ENCODE measurements around the gene NPW. TPM values are rescaled to one million over a fixed set of nuclear protein-coding genes. Genes with fewer than 3 reads are reported as not detected.
A peak's percentile ranks its signal among the peaks of the same experiment; 100 is the strongest.

NPW gene
- total RNA-seq, 2 donors from 2014 or later, result 1.5 to 3.5 TPM

GRCh38 chr16:1980030-1980769 is 39.4 kb upstream of the NPW start:
- Mint-ChIP-seq H3K27me3 (peaks cover 0 to 10% of the 10 kb centered on the region in 2 donors), H3K36me3 (no peaks in the 10 kb centered on the region), H3K4me1 (ENCODE audit: low read depth in 2 of 2) (peaks cover 0 to 13% of the 10 kb centered on the region in 2 donors), H3K4me3 (no peak overlapping the region), H3K27ac (no peak overlapping the region), H3K9me3 (no peaks in the 10 kb centered on the region)
- DNase-seq (ENCODE audit: low spot score), result no peak
- no peak for ATAC-seq

GRCh38 chr16:1980770-1981087 is 38.9 kb upstream of the NPW start:
- Mint-ChIP-seq H3K9me3 (no peaks in the 10 kb centered on the region), H3K4me1 (ENCODE audit: low read depth in 2 of 2) (peaks cover 0 to 13% of the 10 kb centered on the region in 2 donors), H3K36me3 (no peaks in the 10 kb centered on the region), H3K27ac (no peak overlapping the region), H3K27me3 (peaks cover 0 to 10% of the 10 kb centered on the region in 2 donors), H3K4me3 (no peak overlapping the region)
- DNase-seq (ENCODE audit: low spot score) (no peak), ATAC-seq (no peak)

DNA sequence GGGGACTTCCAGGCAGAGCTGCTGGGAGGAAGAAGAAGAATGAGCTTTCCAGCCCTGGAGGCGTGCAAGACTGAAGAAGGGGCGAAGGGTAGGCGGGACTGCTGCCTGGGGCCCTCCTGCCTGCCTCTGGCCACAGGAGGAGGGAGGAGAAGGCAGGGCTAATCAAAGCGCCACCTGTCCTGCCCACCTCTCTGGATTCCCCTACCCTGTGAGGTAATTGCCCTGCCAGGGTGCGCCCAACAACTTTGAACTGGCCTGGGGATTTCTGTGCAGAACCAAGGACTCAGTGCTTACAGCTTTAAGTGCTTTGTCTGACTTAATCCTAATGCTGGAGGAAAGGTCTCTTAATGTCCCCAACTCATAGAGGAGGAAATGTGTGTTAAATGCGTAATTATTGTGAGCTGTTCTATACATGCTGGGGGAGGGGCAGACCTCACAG is 38.2 kb upstream of the NPW start, which contains the start of gene NOXO1:
NOXO1 (minus strand) TSS at position 72 of the 439 bp plus-strand sequence. CDS start 290 bp downstream, outside the sequence.
- no peak for ATAC-seq
- Mint-ChIP-seq H3K9me3 (no peaks in the 10 kb centered on the region), H3K4me1 (ENCODE audit: low read depth in 2 of 2) (peaks cover 0 to 16% of the 10 kb centered on the region in 2 donors), H3K4me3 (peak within 1 kb of the TSS; percentile 75), H3K27ac (no peak within 1 kb of the TSS), H3K27me3 (peaks cover 0 to 10% of the 10 kb centered on the region in 2 donors), H3K36me3 (no peaks in the 10 kb centered on the region)
- no peak for DNase-seq (ENCODE audit: low spot score)

DNA sequence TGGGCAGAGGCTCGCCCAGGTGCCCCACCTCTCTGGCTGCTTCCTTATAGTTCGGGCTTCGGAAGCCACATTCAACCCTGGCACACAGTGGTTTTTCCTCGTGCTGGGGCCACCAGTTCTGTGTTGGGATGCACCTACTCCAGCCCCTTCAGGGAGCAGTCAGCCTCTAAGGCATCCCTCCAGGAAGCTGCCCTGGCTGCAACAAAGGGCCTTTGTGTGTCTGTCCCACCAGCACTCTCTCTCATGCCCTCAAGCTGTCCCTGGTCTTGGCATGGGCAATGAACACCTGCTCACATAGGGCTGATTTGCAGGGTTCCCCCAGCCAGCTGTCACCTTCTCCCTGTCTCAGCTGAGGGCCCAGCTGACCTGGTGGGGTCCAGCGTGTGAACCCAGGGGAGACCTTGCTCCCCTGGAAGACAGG is 37.6 kb upstream of the NPW start:
- peaks cover 0 to 10% of the 10 kb centered on the region in 2 donors for H3K27me3 Mint-ChIP-seq
- DNase-seq (ENCODE audit: low spot score), result no peak
- H3K9me3 Mint-ChIP-seq, result no peaks in the 10 kb centered on the region
- no peaks in the 10 kb centered on the region for H3K36me3 Mint-ChIP-seq
- no peak overlapping the region for H3K27ac Mint-ChIP-seq
- peaks cover 0 to 18% of the 10 kb centered on the region in 2 donors for H3K4me1 Mint-ChIP-seq (ENCODE audit: low read depth in 2 of 2)
- H3K4me3 Mint-ChIP-seq, result peak overlapping the region; percentile 75
- no peak for ATAC-seq

- Mint-ChIP-seq H3K27ac (peak overlapping the region in 1 of 2 donors; percentile 47), H3K4me1 (ENCODE audit: low read depth in 2 of 2) (peaks cover 0 to 18% of the 10 kb centered on the region in 2 donors), H3K9me3 (no peaks in the 10 kb centered on the region), H3K36me3 (no peaks in the 10 kb centered on the region), H3K27me3 (peaks cover 0 to 10% of the 10 kb centered on the region in 2 donors), H3K4me3 (peak overlapping the region; percentile 75)
- ATAC-seq (no peak), DNase-seq (ENCODE audit: low spot score) (no peak)
Measured at GRCh38 chr16:1982991-1983543, 36.5 kb upstream of the NPW start.

GRCh38 chr16:1983544-1984346 is 35.8 kb upstream of the NPW start, which contains the start of gene GFER:
GFER (plus strand) TSS chr16:1984193; CDS start chr16:1984219, 26 bp downstream.
- H3K4me1 Mint-ChIP-seq (ENCODE audit: low read depth in 2 of 2), result peaks cover 0 to 21% of the 10 kb centered on the region in 2 donors
- no peaks in the 10 kb centered on the region for H3K36me3 Mint-ChIP-seq
- H3K27ac Mint-ChIP-seq, result peak within 1 kb of the TSS; percentile 47 to 50
- ATAC-seq (peak; percentile 97 to 99), DNase-seq (ENCODE audit: low spot score) (peak; percentile 96)
- no peaks in the 10 kb centered on the region for H3K9me3 Mint-ChIP-seq
- peak within 1 kb of the TSS; percentile 75 for H3K4me3 Mint-ChIP-seq
- peaks cover 0 to 10% of the 10 kb centered on the region in 2 donors for H3K27me3 Mint-ChIP-seq

DNA sequence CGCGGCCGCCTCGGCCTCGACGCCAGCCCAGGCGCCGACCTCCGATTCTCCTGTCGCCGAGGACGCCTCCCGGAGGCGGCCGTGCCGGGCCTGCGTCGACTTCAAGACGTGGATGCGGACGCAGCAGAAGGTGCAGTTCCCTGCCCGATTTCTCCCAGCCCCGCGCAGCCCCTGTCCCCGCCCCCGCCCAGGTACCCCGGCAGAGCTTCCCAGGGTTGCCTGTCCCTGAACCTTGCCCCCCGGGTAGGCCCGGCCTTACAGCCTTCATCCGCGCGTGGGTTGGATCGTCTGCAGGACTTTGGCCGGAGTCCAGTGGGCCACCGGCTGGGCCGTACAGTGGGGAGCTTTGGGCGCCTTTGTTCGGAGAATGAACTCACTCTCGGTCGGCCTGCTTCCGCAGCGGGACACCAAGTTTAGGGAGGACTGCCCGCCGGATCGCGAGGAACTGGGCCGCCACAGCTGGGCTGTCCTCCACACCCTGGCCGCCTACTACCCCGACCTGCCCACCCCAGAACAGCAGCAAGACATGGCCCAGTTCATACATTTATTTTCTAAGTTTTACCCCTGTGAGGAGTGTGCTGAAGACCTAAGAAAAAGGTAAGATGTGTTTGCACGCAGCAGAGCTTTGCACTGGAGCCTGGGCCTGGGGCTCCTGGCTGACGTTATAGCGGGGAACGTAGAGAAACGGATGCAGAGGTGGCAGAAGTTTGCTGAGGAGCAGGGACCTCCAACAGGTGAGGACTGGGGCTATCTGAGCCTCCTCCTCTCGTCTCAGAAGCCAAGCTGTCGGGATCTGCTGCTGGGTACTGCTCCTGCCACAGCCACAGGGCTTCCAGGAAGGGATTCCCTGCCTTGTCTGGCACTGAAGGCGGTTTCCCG is 35.0 kb upstream of the NPW start:
- DNase-seq (ENCODE audit: low spot score) (no peak), ATAC-seq (peak in 1 of 2 donors; percentile 29)
- H3K27ac Mint-ChIP-seq, result peak overlapping the region; percentile 28 to 50
- peak overlapping the region; percentile 75 for H3K4me3 Mint-ChIP-seq
- H3K9me3 Mint-ChIP-seq, result no peaks in the 10 kb centered on the region
- no peaks in the 10 kb centered on the region for H3K36me3 Mint-ChIP-seq
- peaks cover 0 to 10% of the 10 kb centered on the region in 2 donors for H3K27me3 Mint-ChIP-seq
- peaks cover 0 to 24% of the 10 kb centered on the region in 2 donors for H3K4me1 Mint-ChIP-seq (ENCODE audit: low read depth in 2 of 2)

- H3K4me3 Mint-ChIP-seq, result peak overlapping the region; percentile 75
- H3K27me3 Mint-ChIP-seq, result peaks cover 0 to 8% of the 10 kb centered on the region in 2 donors
- H3K36me3 Mint-ChIP-seq, result no peaks in the 10 kb centered on the region
- DNase-seq (ENCODE audit: low spot score) (no peak), ATAC-seq (no peak)
- peaks cover 0 to 24% of the 10 kb centered on the region in 2 donors for H3K4me1 Mint-ChIP-seq (ENCODE audit: low read depth in 2 of 2)
- peak overlapping the region in 1 of 2 donors; percentile 28 for H3K27ac Mint-ChIP-seq
- H3K9me3 Mint-ChIP-seq, result no peaks in the 10 kb centered on the region
Measured at GRCh38 chr16:1985466-1986150, 34.0 kb upstream of the NPW start.

GRCh38 chr16:1987198-1987597 is 32.4 kb upstream of the NPW start:
- no peaks in the 10 kb centered on the region for H3K9me3 Mint-ChIP-seq
- H3K27me3 Mint-ChIP-seq, result peaks cover 0 to 6% of the 10 kb centered on the region in 2 donors
- H3K4me3 Mint-ChIP-seq, result no peak overlapping the region
- no peak for ATAC-seq
- peaks cover 0 to 32% of the 10 kb centered on the region in 2 donors for H3K4me1 Mint-ChIP-seq (ENCODE audit: low read depth in 2 of 2)
- H3K27ac Mint-ChIP-seq, result no peak overlapping the region
- H3K36me3 Mint-ChIP-seq, result no peaks in the 10 kb centered on the region
- DNase-seq (ENCODE audit: low spot score), result no peak

DNA sequence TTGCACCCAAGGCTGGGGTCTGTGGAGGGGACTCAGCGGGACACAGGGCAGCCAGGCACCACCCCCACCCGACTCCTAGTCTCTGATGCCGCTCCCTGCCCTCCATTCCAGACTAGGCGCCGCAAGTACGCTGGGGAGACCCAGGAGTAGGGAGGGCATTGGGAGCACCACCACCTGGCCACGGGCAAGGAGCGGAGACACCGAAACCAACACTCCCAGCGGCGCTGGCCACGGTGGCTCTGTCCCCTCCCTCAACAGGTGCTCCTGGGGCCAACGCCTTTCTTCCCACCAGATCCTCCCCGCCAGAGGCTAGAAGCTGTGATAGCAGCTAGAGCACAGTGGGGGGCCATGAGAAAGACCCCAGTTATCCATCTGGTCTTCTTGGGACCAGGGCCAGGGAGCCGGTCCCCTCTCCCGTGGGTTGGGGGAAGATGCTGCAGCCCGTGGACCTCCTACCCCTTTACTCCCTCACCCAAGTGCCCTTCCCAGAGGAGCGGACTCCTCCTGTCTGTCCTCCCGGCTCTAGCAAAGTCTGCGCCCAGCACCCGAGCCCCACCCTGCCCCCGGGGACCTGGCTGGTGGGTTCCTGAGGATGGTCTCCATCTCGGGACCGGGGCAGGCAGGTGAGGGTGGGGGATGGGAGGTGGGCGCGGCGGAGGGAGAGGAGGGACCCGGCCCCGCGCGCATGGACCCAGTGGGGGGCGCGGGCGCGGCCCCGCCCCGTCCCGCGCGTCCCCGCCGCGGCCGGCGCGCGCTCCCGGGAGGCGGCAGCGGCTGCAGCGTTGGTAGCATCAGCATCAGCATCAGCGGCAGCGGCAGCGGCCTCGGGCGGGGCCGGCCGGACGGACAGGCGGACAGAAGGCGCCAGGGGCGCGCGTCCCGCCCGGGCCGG is 30.1 kb upstream of the NPW start, which contains the start of gene SYNGR3:
SYNGR3 (plus strand) TSS at position 762 of the 892 bp plus-strand sequence. CDS start 133 bp downstream, outside the sequence.
- Mint-ChIP-seq H3K27ac (peak within 1 kb of the TSS; percentile 65 to 69), H3K9me3 (no peaks in the 10 kb centered on the region), H3K4me3 (peak within 1 kb of the TSS; percentile 80), H3K27me3 (no peaks in the 10 kb centered on the region), H3K4me1 (ENCODE audit: low read depth in 2 of 2) (peaks cover 11 to 32% of the 10 kb centered on the region in 2 donors), H3K36me3 (no peaks in the 10 kb centered on the region)
- no peak for DNase-seq (ENCODE audit: low spot score)
- no peak for ATAC-seq

- DNase-seq (ENCODE audit: low spot score) (no peak), ATAC-seq (no peak)
- no peaks in the 10 kb centered on the region for H3K27me3 Mint-ChIP-seq
- no peak overlapping the region for H3K4me3 Mint-ChIP-seq
- H3K27ac Mint-ChIP-seq, result no peak overlapping the region
- no peaks in the 10 kb centered on the region for H3K36me3 Mint-ChIP-seq
- no peaks in the 10 kb centered on the region for H3K9me3 Mint-ChIP-seq
- peaks cover 11 to 28% of the 10 kb centered on the region in 2 donors for H3K4me1 Mint-ChIP-seq (ENCODE audit: low read depth in 2 of 2)
Measured at GRCh38 chr16:1990101-1990350, 29.6 kb upstream of the NPW start.

Measured in natural killer cell treated with Interleukin-12 subunit alpha and Interleukin-12 subunit beta and Interleukin-15 and Interleukin-18, amount 100 ng/mL, for 72 hours (primary cell).